Neutrophil (primary cell): ENCODE measurements around the gene LRRTM4.

Source experiments
- H3K27ac ChIP-seq: fragments of 200-600 bp; sonication (generic); 2 replicates; pipeline ENCODE4 v1.5.1; 2016; ENCODE audit warnings: mild to moderate bottlenecking, moderate library complexity
- H3K27me3 ChIP-seq: fragments of 200-600 bp; sonication (generic); 2 replicates; pipeline ENCODE4 v1.6.0; 2016; ENCODE audit warnings: mild to moderate bottlenecking
- H3K36me3 ChIP-seq: fragments of 200-600 bp; sonication (generic); 2 replicates; pipeline ENCODE4 v1.5.1; 2017
- H3K4me1 ChIP-seq, 2 experiments: fragments of 200-600 bp in 1 of 2; sonication (generic) in 1 of 2; 1 replicate in 1 of 2; 2 replicates in 1 of 2; pipeline versions ENCODE4 v1.5.1 to v1.6.1; 2013 to 2016; ENCODE audit warnings: low read depth in 1 of 2, low read length in 1 of 2, mild to moderate bottlenecking in 1 of 2, moderate library complexity in 1 of 2; ENCODE audit not compliant: control insufficient read depth in 1 of 2, insufficient read depth in 1 of 2
- H3K4me3 ChIP-seq, 2 experiments: fragments of 200-600 bp in 1 of 2; sonication (generic) in 1 of 2; 1 replicate in 1 of 2; 2 replicates in 1 of 2; pipeline ENCODE4 v1.5.1; 2013 to 2016; ENCODE audit warnings: low read depth in 1 of 2, low read length in 1 of 2, mild to moderate bottlenecking in 1 of 2, moderate library complexity in 1 of 2
- H3K9me3 ChIP-seq: fragments of 200-600 bp; sonication (generic); 2 replicates; pipeline ENCODE4 v1.5.1; 2016
- CTCF ChIP-seq: fragments of 200-600 bp; sonication (generic); IDR thresholded peaks from 2 replicates; pipeline ENCODE4 v1.5.1; 2016; ENCODE audit warnings: antibody characterized with exemption

LRRTM4 gene

GRCh38 chr2:77008853-77009252, 513.3 kb downstream of the LRRTM4 start:
- no peak for TF ChIP-seq CTCF
- no peaks in the 10 kb centered on the region for H3K9me3 ChIP-seq
- no peaks in the 10 kb centered on the region for H3K36me3 ChIP-seq
- H3K4me1 ChIP-seq: no peaks in the 10 kb centered on the region
- H3K27me3 ChIP-seq: no peaks in the 10 kb centered on the region
- no peak overlapping the region for H3K27ac ChIP-seq
- H3K4me3 ChIP-seq: no peak overlapping the region

- TF ChIP-seq CTCF: no peak
- Histone ChIP-seq H3K9me3 (no peaks in the 10 kb centered on the region), H3K27ac (no peak overlapping the region), H3K36me3 (no peaks in the 10 kb centered on the region), H3K4me3 (no peak overlapping the region), H3K4me1 (no peaks in the 10 kb centered on the region), H3K27me3 (no peaks in the 10 kb centered on the region)
Measured at GRCh38 chr2:77007686-77008085, 514.5 kb downstream of the LRRTM4 start.

GRCh38 chr2:77005522-77005921, 516.7 kb downstream of the LRRTM4 start:
- Histone ChIP-seq H3K36me3 (no peaks in the 10 kb centered on the region), H3K9me3 (no peaks in the 10 kb centered on the region), H3K4me1 (no peaks in the 10 kb centered on the region), H3K27ac (no peak overlapping the region), H3K27me3 (no peaks in the 10 kb centered on the region), H3K4me3 (no peak overlapping the region)
- no peak for TF ChIP-seq CTCF

GRCh38 chr2:77001895-77002294, 520.3 kb downstream of the LRRTM4 start:
- H3K27ac ChIP-seq: no peak overlapping the region
- TF ChIP-seq CTCF: no peak
- no peaks in the 10 kb centered on the region for H3K27me3 ChIP-seq

GRCh38 chr2:76998704-76999103, 523.5 kb downstream of the LRRTM4 start:
- no peaks in the 10 kb centered on the region for H3K4me1 ChIP-seq
- H3K4me3 ChIP-seq: no peak overlapping the region
- no peak overlapping the region for H3K27ac ChIP-seq
- no peak for TF ChIP-seq CTCF
- H3K9me3 ChIP-seq: no peaks in the 10 kb centered on the region
- H3K27me3 ChIP-seq: no peaks in the 10 kb centered on the region
- no peaks in the 10 kb centered on the region for H3K36me3 ChIP-seq

More at GRCh38 chr2:77001895-77002294, 520.3 kb downstream of the LRRTM4 start:
- Histone ChIP-seq H3K9me3 (no peaks in the 10 kb centered on the region), H3K36me3 (no peaks in the 10 kb centered on the region), H3K4me3 (no peak overlapping the region), H3K4me1 (no peaks in the 10 kb centered on the region)

GRCh38 chr2:76998152-76998551, 524.0 kb downstream of the LRRTM4 start:
- Histone ChIP-seq H3K27ac (no peak overlapping the region), H3K4me1 (no peaks in the 10 kb centered on the region), H3K9me3 (no peaks in the 10 kb centered on the region), H3K27me3 (no peaks in the 10 kb centered on the region), H3K4me3 (no peak overlapping the region), H3K36me3 (no peaks in the 10 kb centered on the region)
- no peak for TF ChIP-seq CTCF
